Nucleus accumbens (tissue), 56 donors: ENCODE data around the gene ITGA11.
A peak's percentile ranks its signal among the peaks of the same experiment; 100 is the strongest.

Source experiments
- DNase-seq, 56 donors: peaks; one replicate each; lab custom pipeline; 2025; lab: John Stamatoyannopoulos, UW

The ITGA11 gene

GRCh38 chr15:68303134-68303533, 128.8 kb downstream of the ITGA11 start:
- DNase-seq: no peak

- no peak for DNase-seq
Measured at GRCh38 chr15:68302729-68303128, 129.2 kb downstream of the ITGA11 start.

- DNase-seq: no peak
Measured at GRCh38 chr15:68301301-68301700, 130.7 kb downstream of the ITGA11 start.

- DNase-seq: no peak
Measured at GRCh38 chr15:68300115-68300940, 131.6 kb downstream of the ITGA11 start.

- DNase-seq: peak in 1 of 56 donors; percentile 25
Measured at GRCh38 chr15:68299436-68299835, 132.5 kb downstream of the ITGA11 start.

GRCh38 chr15:68298882-68299381, 133.0 kb downstream of the ITGA11 start:
- no peak for DNase-seq

GRCh38 chr15:68298336-68298735, 133.6 kb downstream of the ITGA11 start:
- no peak for DNase-seq

GRCh38 chr15:68295014-68295805, 136.8 kb downstream of the ITGA11 start:
- DNase-seq: no peak

GRCh38 chr15:68292967-68293366, 139.0 kb downstream of the ITGA11 start:
- no peak for DNase-seq

GRCh38 chr15:68292157-68292781, 139.7 kb downstream of the ITGA11 start:
- no peak for DNase-seq

GRCh38 chr15:68290715-68291114, 141.2 kb downstream of the ITGA11 start:
- DNase-seq: no peak

GRCh38 chr15:68289621-68290352, 142.2 kb downstream of the ITGA11 start:
- DNase-seq: no peak

- peak in 3 of 56 donors; percentile 20 to 40 (median 31) for DNase-seq
Measured at GRCh38 chr15:68289057-68289456, 142.9 kb downstream of the ITGA11 start.

GRCh38 chr15:68286256-68286655, 145.7 kb downstream of the ITGA11 start:
- DNase-seq: no peak

GRCh38 chr15:68285259-68285980, 146.5 kb downstream of the ITGA11 start:
- DNase-seq: no peak

- no peak for DNase-seq
Measured at GRCh38 chr15:68284616-68285258, 147.2 kb downstream of the ITGA11 start.

GRCh38 chr15:68283401-68283800, 148.6 kb downstream of the ITGA11 start:
- DNase-seq: no peak

- no peak for DNase-seq
Measured at GRCh38 chr15:68281008-68281407, 151.0 kb downstream of the ITGA11 start.
